T-cell (primary cell): Measurements from ENCODE around the gene KIF18A. TPM values are rescaled to one million over a fixed set of nuclear protein-coding genes. Genes with fewer than 3 reads are reported as not detected.

Experiments
- ATAC-seq, 4 experiments: fragments of 200-7000 bp in 3 of 4; fragments of 150-1000 bp in 1 of 4; cut with Tn5 transposase; replicated peaks in 1 of 4; 1 replicate in 3 of 4; 2 replicates in 1 of 4; pipeline ENCODE4 v1.10.0; 2021; ENCODE audit warnings: moderate library complexity in 3 of 4, mild to moderate bottlenecking in 2 of 4, moderate number of reproducible peaks in 1 of 4
- CTCF ChIA-PET, 2 donors: fragments of 300-600 bp; sonication (Branson Sonifier 250); formaldehyde crosslinking; loops; one replicate each; lab custom pipeline; 2022; ENCODE audit warnings: antibody characterized with exemption in 2 of 2; lab: Charles Lee
- POLR2A ChIA-PET, 2 donors: fragments of 300-600 bp; sonication (Branson Sonifier 250); formaldehyde crosslinking; loops; one replicate each; lab custom pipeline; 2022; ENCODE audit warnings: antibody characterized with exemption in 2 of 2; lab: Charles Lee
- DNase-seq, 35 experiments: peaks; one replicate each; pipeline versions ENCODE4 v3.0.0 to v3.0.0-alpha.2; 2013 to 2023
- H3K27ac ChIP-seq: one replicate; pipeline ENCODE4 v1.5.1; 2013; ENCODE audit warnings: low read length
- H3K27me3 ChIP-seq, 2 experiments: replicated peaks in 1 of 2; 1 replicate in 1 of 2; 2 replicates in 1 of 2; pipeline versions ENCODE4 v1.6.1 to v1.7.0; 2013; ENCODE audit warnings: low read length in 1 of 2, mixed read lengths in 1 of 2; ENCODE audit not compliant: control insufficient read depth in 2 of 2, insufficient read depth in 2 of 2; ENCODE audit errors: extremely low read depth in 1 of 2
- H3K36me3 ChIP-seq, 2 donors: 1 replicate in 1 of 2; 2 replicates in 1 of 2; pipeline versions ENCODE4 v1.6.1 to v1.7.0; 2013; ENCODE audit warnings: low read length in 1 of 2; ENCODE audit not compliant: control insufficient read depth in 2 of 2, insufficient read depth in 1 of 2; ENCODE audit errors: extremely low read depth in 1 of 2
- H3K4me1 ChIP-seq, 2 experiments: 1 replicate in 1 of 2; 2 replicates in 1 of 2; pipeline versions ENCODE4 v1.6.1 to v1.7.0; 2013; ENCODE audit warnings: low read length in 2 of 2, mixed read lengths in 1 of 2; ENCODE audit not compliant: insufficient read depth in 2 of 2, control insufficient read depth in 1 of 2; ENCODE audit errors: extremely low read depth in 1 of 2
- H3K4me3 ChIP-seq, 2 donors: 1 replicate in 1 of 2; 2 replicates in 1 of 2; pipeline versions ENCODE4 v1.5.1 to v1.7.0; 2013; ENCODE audit warnings: mild to moderate bottlenecking in 2 of 2, low read length in 1 of 2, moderate library complexity in 1 of 2; ENCODE audit not compliant: control insufficient read depth in 1 of 2; ENCODE audit errors: extremely low read depth in 1 of 2
- H3K9me3 ChIP-seq: 2 replicates; pipeline ENCODE4 v1.7.0; 2013
- H3K27ac Mint-ChIP-seq, 2 donors: one replicate each; pipeline ENCODE4 v1.8.0; 2020 to 2021; ENCODE audit warnings: mild to moderate bottlenecking in 2 of 2, mixed read lengths in 2 of 2
- H3K27me3 Mint-ChIP-seq, 2 donors: one replicate each; pipeline ENCODE4 v1.8.0; 2021 to 2022; ENCODE audit warnings: mixed read lengths in 2 of 2
- H3K36me3 Mint-ChIP-seq: one replicate; pipeline ENCODE4 v1.8.0; 2021; ENCODE audit warnings: mixed read lengths
- H3K4me1 Mint-ChIP-seq, 3 donors: one replicate each; pipeline ENCODE4 v1.8.0; 2020 to 2022; ENCODE audit warnings: mixed read lengths in 3 of 3, mild to moderate bottlenecking in 1 of 3
- H3K4me3 Mint-ChIP-seq, 3 donors: one replicate each; pipeline ENCODE4 v1.8.0; 2020 to 2022; ENCODE audit warnings: mild to moderate bottlenecking in 3 of 3, mixed read lengths in 3 of 3, moderate library complexity in 3 of 3
- H3K9me3 Mint-ChIP-seq, 3 donors: one replicate each; pipeline ENCODE4 v1.8.0; 2020 to 2022; ENCODE audit warnings: mixed read lengths in 3 of 3
- WGBS: methylation state at CpG from one replicate; pipeline ENCODE4 v1.1.5; 2013; ENCODE audit warnings: missing lambda C conversion rate; ENCODE audit not compliant: insufficient coverage; 5-methylcytosine and 5-hydroxymethylcytosine counted together
- total RNA-seq, 35 experiments: library from RNA in 6 of 35; stranded (reverse) in 6 of 35; fragments of 120-200 nt in 1 of 35; gene quantifications; one replicate each; pipeline versions ENCODE4 v1.2.1 to v1.2.4 and lab custom pipeline; 2013 to 2026

KIF18A gene
- total RNA-seq, 5 donors from 2014 or later (not counting 1 experiment from before 2014, with no cell fraction given) = 0.76 to 3.7 (median 1.3) TPM

DNA sequence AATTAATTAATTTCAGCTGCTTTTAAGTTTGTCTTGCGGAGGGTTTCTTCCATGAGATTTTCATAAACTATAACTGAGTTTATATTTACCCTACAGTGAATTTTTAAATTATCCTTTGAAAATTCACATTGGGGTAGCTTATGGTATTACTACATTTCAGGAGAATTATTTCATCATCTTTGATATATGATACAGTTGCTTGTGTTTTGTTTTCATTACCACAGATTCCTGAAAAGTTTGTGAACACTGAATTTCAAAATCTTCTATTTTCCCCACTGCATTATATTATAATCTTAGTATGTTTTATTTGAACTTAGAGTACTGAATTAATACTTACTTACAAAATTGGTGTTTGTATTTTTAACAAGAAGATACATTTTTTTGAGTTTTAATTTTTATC is 24.6 kb upstream of the KIF18A start:
- peaks cover 0 to 20% (median 8%) of the 10 kb centered on the region in 3 donors for H3K9me3 Mint-ChIP-seq
- H3K36me3 ChIP-seq = peaks cover 0 to 2% of the 10 kb centered on the region in 2 donors
- WGBS = no CpG with 5 or more reads among the region's 1 CpG
- H3K27me3 ChIP-seq = no peaks in the 10 kb centered on the region
- H3K4me3 ChIP-seq = no peak overlapping the region
- peaks cover 50% of the 10 kb centered on the region for H3K36me3 Mint-ChIP-seq
- no peaks in the 10 kb centered on the region for H3K27me3 Mint-ChIP-seq
- H3K4me1 ChIP-seq = no peaks in the 10 kb centered on the region
- POLR2A ChIA-PET = no interaction called here
- no peak for ATAC-seq
- no peak overlapping the region for H3K27ac ChIP-seq
- H3K9me3 ChIP-seq = peaks cover 2% of the 10 kb centered on the region
- H3K27ac Mint-ChIP-seq = no peak overlapping the region
- no peak overlapping the region for H3K4me3 Mint-ChIP-seq
- H3K4me1 Mint-ChIP-seq = no peaks in the 10 kb centered on the region
- CTCF ChIA-PET = no interaction called here
- DNase-seq = no peak

DNA sequence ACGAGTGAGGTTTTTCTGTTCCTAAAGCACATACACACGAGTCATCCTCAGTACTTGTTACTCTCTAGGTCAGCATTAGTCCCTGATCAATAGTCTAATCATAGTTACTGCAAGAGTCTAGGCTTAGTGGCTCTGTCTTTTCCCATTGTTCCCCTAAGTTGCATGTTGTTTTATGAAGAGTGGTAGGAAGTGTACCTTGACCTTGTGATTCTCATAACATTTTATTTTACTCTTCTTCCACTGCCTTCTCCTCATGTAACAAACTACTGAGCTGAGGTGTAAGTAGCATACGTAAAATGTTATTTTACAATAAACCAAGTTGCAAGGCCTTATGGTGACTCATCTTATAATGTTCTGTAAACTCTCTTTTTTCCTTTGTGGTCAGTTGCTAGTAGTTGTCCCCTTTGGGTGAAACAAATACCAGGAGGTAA is 15.2 kb upstream of the KIF18A start:
- Histone ChIP-seq H3K27me3 (no peaks in the 10 kb centered on the region), H3K27ac (no peak overlapping the region), H3K4me1 (no peaks in the 10 kb centered on the region), H3K36me3 (peaks cover 0 to 3% of the 10 kb centered on the region in 2 donors), H3K9me3 (no peaks in the 10 kb centered on the region), H3K4me3 (no peak overlapping the region)
- ATAC-seq = no peak
- ChIA-PET POLR2A (no interaction called here), CTCF (no interaction called here)
- H3K36me3 Mint-ChIP-seq = peaks cover 34% of the 10 kb centered on the region
- H3K4me3 Mint-ChIP-seq = no peak overlapping the region
- H3K4me1 Mint-ChIP-seq = peaks cover 18 to 21% (median 19%) of the 10 kb centered on the region in 3 donors
- DNase-seq = no peak
- no peaks in the 10 kb centered on the region for H3K27me3 Mint-ChIP-seq
- no CpG with 5 or more reads among the region's 3 CpGs for WGBS
- no peak overlapping the region for H3K27ac Mint-ChIP-seq
- H3K9me3 Mint-ChIP-seq = no peaks in the 10 kb centered on the region

DNA sequence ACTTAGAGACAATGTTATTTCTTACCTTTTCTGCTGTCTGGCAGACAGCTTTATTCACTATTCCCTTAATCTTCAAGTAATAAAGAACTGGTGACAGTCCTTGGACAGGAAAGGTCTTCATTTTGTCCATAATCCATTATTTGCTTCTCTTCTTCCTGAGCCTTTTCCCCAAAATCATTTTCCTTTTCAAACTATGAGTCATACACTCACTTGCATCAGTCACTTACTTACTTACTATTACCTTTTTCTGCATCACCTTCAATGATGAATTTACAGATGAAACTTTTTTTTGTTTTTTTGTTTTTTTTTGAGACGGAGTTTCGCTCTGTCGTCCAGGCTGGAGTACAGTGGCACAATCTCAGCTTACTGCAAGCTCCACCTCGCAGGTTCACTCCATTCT is 9.8 kb upstream of the KIF18A start:
- 100% methylated on average over 1 of the region's 4 CpGs for WGBS
- Histone ChIP-seq H3K4me1 (peaks cover 0 to 2% of the 10 kb centered on the region in 2 experiments), H3K36me3 (peaks cover 0 to 6% of the 10 kb centered on the region in 2 donors), H3K27me3 (no peaks in the 10 kb centered on the region), H3K4me3 (no peak overlapping the region), H3K27ac (no peak overlapping the region), H3K9me3 (no peaks in the 10 kb centered on the region)
- Mint-ChIP-seq H3K9me3 (no peaks in the 10 kb centered on the region), H3K27me3 (no peaks in the 10 kb centered on the region), H3K36me3 (peaks cover 21% of the 10 kb centered on the region), H3K27ac (no peak overlapping the region), H3K4me1 (peaks cover 20 to 35% (median 31%) of the 10 kb centered on the region in 3 donors), H3K4me3 (no peak overlapping the region)
- CTCF ChIA-PET = no interaction called here
- POLR2A ChIA-PET = interaction anchor here in 1 of 2 donors (1.4 kb wide), 1 partner anchor 10 kb away, joined by 7 read pairs; the partner anchor contains the start of gene KIF18A
- DNase-seq (no peak), ATAC-seq (no peak)

DNA sequence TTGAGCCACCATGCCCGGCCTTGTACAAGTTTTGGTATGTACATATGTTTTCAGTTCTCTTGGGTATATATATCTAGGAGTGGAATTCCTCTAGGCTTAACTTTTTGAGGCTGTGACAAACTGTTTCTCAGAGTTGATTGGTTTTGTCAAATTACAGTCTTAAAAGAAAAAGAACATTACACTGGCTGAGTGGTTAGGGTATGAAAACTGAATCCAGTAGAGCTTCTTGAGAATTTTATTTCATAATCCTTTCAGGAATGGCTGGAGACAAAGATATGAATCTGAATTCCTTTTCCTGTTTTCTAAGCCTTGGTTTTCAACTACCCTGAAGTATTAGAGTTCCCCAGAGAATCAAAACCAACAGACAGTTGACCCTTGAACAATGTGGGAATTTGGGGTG is 6.8 kb upstream of the KIF18A start:
- Mint-ChIP-seq H3K27me3 (no peaks in the 10 kb centered on the region), H3K36me3 (peaks cover 21% of the 10 kb centered on the region), H3K4me1 (peaks cover 37 to 56% (median 55%) of the 10 kb centered on the region in 3 donors), H3K4me3 (no peak overlapping the region), H3K9me3 (no peaks in the 10 kb centered on the region), H3K27ac (no peak overlapping the region)
- H3K27ac ChIP-seq = no peak overlapping the region
- peaks cover 3 to 7% of the 10 kb centered on the region in 2 experiments for H3K4me1 ChIP-seq
- no peaks in the 10 kb centered on the region for H3K27me3 ChIP-seq
- 100% methylated on average over 1 of the region's 1 CpG for WGBS
- POLR2A ChIA-PET = interaction anchor here in 1 of 2 donors (0.6 kb wide), 1 partner anchor 126 kb away, joined by 3 read pairs; no protein-coding TSS in a partner anchor
- ATAC-seq (no peak), DNase-seq (no peak)
- no peak overlapping the region for H3K4me3 ChIP-seq
- no peaks in the 10 kb centered on the region for H3K9me3 ChIP-seq
- CTCF ChIA-PET = no interaction called here
- peaks cover 0 to 6% of the 10 kb centered on the region in 2 donors for H3K36me3 ChIP-seq

DNA sequence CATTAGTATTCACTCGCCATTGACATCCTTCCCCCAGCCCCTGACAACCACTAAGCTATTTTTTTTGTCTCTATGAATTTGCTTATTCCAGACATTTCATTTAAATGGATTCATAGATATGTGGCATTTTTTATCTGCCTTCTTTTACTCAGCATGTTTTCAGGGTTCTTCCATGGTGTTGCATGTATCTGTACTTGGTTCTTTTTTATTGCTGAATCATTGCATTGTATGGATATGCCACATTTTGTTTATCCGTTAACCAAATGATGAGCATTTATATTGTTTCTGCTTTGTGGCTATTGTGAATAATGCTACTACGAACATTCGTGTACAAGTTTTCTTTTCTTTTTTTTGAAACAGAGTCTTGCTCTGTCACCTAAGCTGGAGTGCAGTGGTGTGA is 6.2 kb upstream of the KIF18A start:
- ATAC-seq (no peak), DNase-seq (no peak)
- Mint-ChIP-seq H3K4me1 (peaks cover 43 to 59% (median 59%) of the 10 kb centered on the region in 3 donors), H3K27me3 (no peaks in the 10 kb centered on the region), H3K36me3 (peaks cover 19% of the 10 kb centered on the region), H3K9me3 (no peaks in the 10 kb centered on the region), H3K4me3 (no peak overlapping the region), H3K27ac (no peak overlapping the region)
- no peak overlapping the region for H3K4me3 ChIP-seq
- 100% methylated on average over 1 of the region's 4 CpGs for WGBS
- CTCF ChIA-PET = no interaction called here
- peaks cover 3 to 14% of the 10 kb centered on the region in 2 experiments for H3K4me1 ChIP-seq
- peaks cover 0 to 6% of the 10 kb centered on the region in 2 donors for H3K36me3 ChIP-seq
- H3K27ac ChIP-seq = no peak overlapping the region
- no peaks in the 10 kb centered on the region for H3K27me3 ChIP-seq
- POLR2A ChIA-PET = no interaction called here
- H3K9me3 ChIP-seq = no peaks in the 10 kb centered on the region

DNA sequence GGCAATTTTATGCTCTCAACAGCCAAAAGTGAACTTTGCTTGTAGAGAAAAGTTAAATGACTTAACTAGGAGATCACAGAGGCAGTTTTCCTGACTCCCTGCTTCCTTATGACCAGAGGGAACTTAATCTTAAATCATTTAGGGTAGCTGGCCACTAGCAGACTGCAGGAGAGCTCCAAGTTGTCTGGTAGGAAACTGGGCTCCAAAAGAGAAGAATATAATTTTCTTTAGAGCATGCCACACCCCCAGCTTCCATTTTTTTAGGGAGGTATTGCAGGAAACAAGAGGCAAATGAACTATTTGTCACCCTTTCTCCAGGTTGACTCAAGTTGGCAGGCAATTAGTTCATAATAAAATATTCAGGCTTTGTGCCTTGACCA is 2.9 kb upstream of the KIF18A start:
- peaks cover 13% of the 10 kb centered on the region for H3K36me3 Mint-ChIP-seq
- H3K9me3 Mint-ChIP-seq = no peaks in the 10 kb centered on the region
- H3K27me3 Mint-ChIP-seq = no peaks in the 10 kb centered on the region
- DNase-seq (peak in 1 of 35 experiments; percentile 15), ATAC-seq (no peak)
- H3K9me3 ChIP-seq = no peaks in the 10 kb centered on the region
- peak overlapping the region; percentile 89 to 94 (median 93) for H3K4me3 Mint-ChIP-seq
- POLR2A ChIA-PET = interaction anchor here in 1 of 2 donors (1.3 kb wide), 1 partner anchor 8 kb away, joined by 3 read pairs; no protein-coding TSS in a partner anchor
- H3K27ac Mint-ChIP-seq = peak overlapping the region; percentile 90 to 91
- H3K27ac ChIP-seq = peak overlapping the region; percentile 97
- CTCF ChIA-PET = no interaction called here
- H3K27me3 ChIP-seq = no peaks in the 10 kb centered on the region
- H3K4me1 Mint-ChIP-seq = peaks cover 52 to 68% (median 65%) of the 10 kb centered on the region in 3 donors
- peaks cover 18 to 26% of the 10 kb centered on the region in 2 experiments for H3K4me1 ChIP-seq
- H3K36me3 ChIP-seq = peaks cover 0 to 4% of the 10 kb centered on the region in 2 donors
- H3K4me3 ChIP-seq = peak overlapping the region; percentile 75 to 78
